Pancreas (tissue), 10 donors: Measurements from ENCODE around the gene TCFL5. TPM values are rescaled to one million over a fixed set of nuclear protein-coding genes. Genes with fewer than 3 reads are reported as not detected.

ENCODE experiments used
- ATAC-seq, 4 donors: fragments of 200-7000 bp; cut with Tn5 transposase; one replicate each; pipeline versions ENCODE4 v1.8.0 to v1.9.1; 2020; ENCODE audit warnings: mild to moderate bottlenecking in 4 of 4, moderate library complexity in 4 of 4
- DNase-seq, 6 donors: peaks; one replicate each; pipeline ENCODE4 v3.0.0-alpha.2; 2020
- FAIRE-seq: peaks from 2 replicates; lab custom pipeline; 2012; peaks lifted over from hg19 to GRCh38; lab: Jason Lieb, UNC
- H3K27ac ChIP-seq, 4 donors: fragments of 200-600 bp; sonication (generic); 1 replicate in 3 of 4; 2 replicates in 1 of 4; pipeline versions ENCODE4 v1.5.0 to v1.8.0; 2020
- H3K27me3 ChIP-seq, 4 donors: fragments of 200-600 bp; one replicate each; pipeline ENCODE4 v1.8.0; 2021
- H3K36me3 ChIP-seq, 3 donors: fragments of 200-600 bp; sonication (generic) in 1 of 3; one replicate each; pipeline versions ENCODE4 v1.5.0 to v1.8.0; 2020 to 2021
- H3K4me1 ChIP-seq, 3 donors: fragments of 200-600 bp; one replicate each; pipeline ENCODE4 v1.8.0; 2021
- H3K4me3 ChIP-seq, 4 donors: fragments of 200-600 bp; sonication (generic) in 2 of 4; one replicate each; pipeline versions ENCODE4 v1.5.0 to v1.8.0; 2020 to 2021
- H3K9me3 ChIP-seq, 4 donors: fragments of 200-600 bp; one replicate each; pipeline ENCODE4 v1.8.0; 2021
- WGBS, 2 donors: extraction: QIAGEN DNeasy Blood & Tissue Kit; methylation state at CpG; one replicate each; pipeline ENCODE4 v1.1.7; 2013; 5-methylcytosine and 5-hydroxymethylcytosine counted together
- intact Hi-C, 3 donors: fragments of 100-400 bp; cut with DNase I; formaldehyde crosslinking; loops; one replicate each; pipeline versions ENCODE4 v1.11.1 to v1.14.2; 2022
- polyA plus RNA-seq, 2 donors: library from polyadenylated mRNA; stranded (reverse); fragments of 200-250 nt; gene quantifications; one replicate each; pipeline ENCODE4 v1.2.3, GENCODE V29; 2013
- total RNA-seq, 6 donors: library from RNA; stranded (reverse); fragmentation: NEBNext Ultra II Directional in 4 of 6; extraction: Animal tissue kit (Norgen Biotek cat#: 25700) in 4 of 6; gene quantifications; one replicate each; pipeline versions ENCODE4 v1.2.1 to v1.2.4, GENCODE V29; 2021 to 2023
- TF ChIP-seq, protein P1 (sequence below), 4 donors: fragments of 200-600 bp; sonication (generic) in 3 of 4; IDR thresholded peaks; one replicate each; pipeline versions ENCODE4 v1.5.0 to v1.8.0; 2021; ENCODE audit warnings: antibody characterized with exemption in 4 of 4
- donor health status: healthy with polysubstance abuse.
- donor health status: DM: no; HTN: no; CAD: no; lungs with moderate emphysema.
- donor health status: DM: no; HTN: no; CAD: no.
- donor health status: control.
- donor health status: control.
- donor health status: Bipolar disorder and iron deficiency.
- donor health status: DM: yes; HTN: yes; CAD: no.
- donor health status: DM: no; HTN: no; CAD: no.
- donor health status: DM: no; HTN: no; CAD: no.
- donor health status: DM: yes; HTN: yes; CAD: no.

The TCFL5 gene
- total and polyA plus RNA-seq, 8 donors = 2.5 to 4.9 (median 4.0) TPM

DNA sequence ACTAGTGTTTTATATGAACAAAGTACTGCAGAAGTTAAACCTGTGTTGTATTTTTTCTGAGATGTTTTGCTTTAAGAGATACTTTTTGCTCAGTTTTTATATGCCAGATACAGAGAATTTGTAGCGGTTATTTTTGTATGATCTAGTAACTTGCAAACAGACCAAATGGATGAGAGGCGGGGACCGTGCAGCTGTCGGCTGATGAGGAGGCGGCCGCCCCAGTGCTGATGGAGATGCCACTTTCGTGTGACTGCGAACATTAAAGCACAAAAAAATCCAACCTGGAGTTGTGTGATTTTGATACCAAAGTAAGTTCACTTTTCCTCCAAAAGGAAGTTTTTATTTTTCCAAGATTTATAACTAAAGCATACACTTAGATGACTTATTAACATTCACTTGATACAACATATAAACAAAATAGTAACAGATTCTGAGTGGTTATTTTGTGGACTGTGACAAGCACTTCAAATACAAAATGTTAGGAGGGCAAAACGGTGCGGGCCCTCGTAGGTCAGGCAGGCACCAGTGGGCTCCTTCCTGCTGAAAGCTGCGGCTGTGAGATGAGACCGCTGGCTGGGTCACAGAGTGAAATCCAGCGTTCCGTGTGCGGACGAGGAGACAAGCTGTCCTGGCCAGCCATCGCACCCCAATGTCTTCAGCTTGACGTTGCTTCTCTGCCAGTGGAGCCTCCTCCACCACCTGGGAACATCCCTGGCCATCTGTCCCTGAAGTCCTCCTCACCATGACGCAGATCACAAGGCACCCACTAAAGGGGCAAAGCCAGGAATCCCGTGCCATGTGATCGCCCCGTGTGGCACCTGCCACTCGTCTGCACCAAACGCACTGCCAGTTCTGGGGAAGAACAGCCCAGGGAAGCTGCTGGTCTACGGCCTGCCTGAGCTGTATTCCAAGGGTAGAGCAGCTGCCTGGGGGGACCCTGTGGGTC is 61.0 kb downstream of the TCFL5 start:
- no peak for ATAC-seq
- DNase-seq = no peak
- TF ChIP-seq, protein P1, sequence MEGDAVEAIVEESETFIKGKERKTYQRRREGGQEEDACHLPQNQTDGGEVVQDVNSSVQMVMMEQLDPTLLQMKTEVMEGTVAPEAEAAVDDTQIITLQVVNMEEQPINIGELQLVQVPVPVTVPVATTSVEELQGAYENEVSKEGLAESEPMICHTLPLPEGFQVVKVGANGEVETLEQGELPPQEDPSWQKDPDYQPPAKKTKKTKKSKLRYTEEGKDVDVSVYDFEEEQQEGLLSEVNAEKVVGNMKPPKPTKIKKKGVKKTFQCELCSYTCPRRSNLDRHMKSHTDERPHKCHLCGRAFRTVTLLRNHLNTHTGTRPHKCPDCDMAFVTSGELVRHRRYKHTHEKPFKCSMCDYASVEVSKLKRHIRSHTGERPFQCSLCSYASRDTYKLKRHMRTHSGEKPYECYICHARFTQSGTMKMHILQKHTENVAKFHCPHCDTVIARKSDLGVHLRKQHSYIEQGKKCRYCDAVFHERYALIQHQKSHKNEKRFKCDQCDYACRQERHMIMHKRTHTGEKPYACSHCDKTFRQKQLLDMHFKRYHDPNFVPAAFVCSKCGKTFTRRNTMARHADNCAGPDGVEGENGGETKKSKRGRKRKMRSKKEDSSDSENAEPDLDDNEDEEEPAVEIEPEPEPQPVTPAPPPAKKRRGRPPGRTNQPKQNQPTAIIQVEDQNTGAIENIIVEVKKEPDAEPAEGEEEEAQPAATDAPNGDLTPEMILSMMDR (IDR thresholded peaks at IDR 0.05) = no peak
- Histone ChIP-seq H3K36me3 (peaks cover 0 to 15% (median 4%) of the 10 kb centered on the region in 3 donors), H3K4me1 (peaks cover 0 to 6% (median 0%) of the 10 kb centered on the region in 3 donors), H3K9me3 (no peaks in the 10 kb centered on the region), H3K27ac (no peak overlapping the region), H3K4me3 (no peak overlapping the region), H3K27me3 (no peaks in the 10 kb centered on the region)
- WGBS, 2 donors = 87 to 89% methylated on average over 26 of the region's 26 CpGs
- intact Hi-C loops = no loop called here
- FAIRE-seq = no peak

DNA sequence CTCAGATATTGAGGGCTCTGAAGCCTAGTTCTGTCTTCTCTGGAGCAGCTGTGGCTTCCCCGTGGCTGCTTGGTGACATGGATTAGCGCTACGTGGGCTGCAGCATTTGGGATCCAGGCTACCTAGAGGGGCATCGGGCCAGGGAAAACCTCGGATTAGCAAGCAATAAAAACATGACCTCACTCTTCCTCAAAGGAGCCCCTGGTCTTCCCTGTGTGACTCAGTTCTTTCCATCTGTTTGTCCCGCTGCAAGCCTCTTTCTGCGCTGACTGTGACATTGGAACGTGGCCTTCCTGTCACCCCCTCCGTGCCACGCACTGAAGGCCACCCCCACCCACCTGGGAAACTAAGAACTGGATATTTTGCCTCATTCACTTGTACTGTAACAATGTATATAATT is 61.7 kb downstream of the TCFL5 start:
- H3K36me3 ChIP-seq = peaks cover 0 to 15% (median 4%) of the 10 kb centered on the region in 3 donors
- H3K27ac ChIP-seq = no peak overlapping the region
- H3K9me3 ChIP-seq = no peaks in the 10 kb centered on the region
- no peaks in the 10 kb centered on the region for H3K27me3 ChIP-seq
- DNase-seq (no peak), FAIRE-seq (no peak), ATAC-seq (no peak)
- no peak overlapping the region for H3K4me3 ChIP-seq
- 87 to 91% methylated on average over 10 of the region's 10 CpGs for WGBS, 2 donors
- TF ChIP-seq, protein P1 (IDR thresholded peaks at IDR 0.05) = no peak
- intact Hi-C loops = no loop called here
- H3K4me1 ChIP-seq = peaks cover 0 to 6% (median 0%) of the 10 kb centered on the region in 3 donors

DNA sequence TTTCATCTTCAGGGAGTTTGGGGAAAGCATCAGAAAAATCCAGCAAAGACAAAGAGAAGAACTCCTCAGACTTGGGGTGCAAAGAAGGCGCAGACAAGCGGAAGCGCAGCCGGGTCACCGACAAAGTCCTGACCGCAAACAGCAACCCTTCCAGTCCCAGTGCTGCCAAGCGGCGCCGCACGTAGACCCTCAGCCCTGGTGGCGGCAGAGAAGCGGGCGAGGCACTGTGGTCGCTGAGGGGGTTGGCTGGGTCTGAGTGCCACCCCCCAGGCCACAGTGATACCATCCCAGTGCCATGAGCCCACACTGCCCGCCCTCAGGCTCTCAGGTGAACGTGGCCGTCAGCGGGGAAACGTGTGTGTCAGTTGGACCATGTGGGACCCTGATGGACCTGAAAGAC is 62.2 kb downstream of the TCFL5 start:
- no peaks in the 10 kb centered on the region for H3K27me3 ChIP-seq
- peaks cover 0 to 6% (median 0%) of the 10 kb centered on the region in 3 donors for H3K4me1 ChIP-seq
- intact Hi-C loops = no loop called here
- no peak overlapping the region for H3K27ac ChIP-seq
- DNase-seq = peak in 1 of 6 donors; percentile 21
- H3K4me3 ChIP-seq = no peak overlapping the region
- H3K36me3 ChIP-seq = peaks cover 0 to 15% (median 4%) of the 10 kb centered on the region in 3 donors
- WGBS, 2 donors = 96 to 97% methylated on average over 19 of the region's 19 CpGs
- H3K9me3 ChIP-seq = no peaks in the 10 kb centered on the region
- FAIRE-seq = no peak
- ATAC-seq = no peak
- TF ChIP-seq, protein P1 (IDR thresholded peaks at IDR 0.05) = no peak

DNA sequence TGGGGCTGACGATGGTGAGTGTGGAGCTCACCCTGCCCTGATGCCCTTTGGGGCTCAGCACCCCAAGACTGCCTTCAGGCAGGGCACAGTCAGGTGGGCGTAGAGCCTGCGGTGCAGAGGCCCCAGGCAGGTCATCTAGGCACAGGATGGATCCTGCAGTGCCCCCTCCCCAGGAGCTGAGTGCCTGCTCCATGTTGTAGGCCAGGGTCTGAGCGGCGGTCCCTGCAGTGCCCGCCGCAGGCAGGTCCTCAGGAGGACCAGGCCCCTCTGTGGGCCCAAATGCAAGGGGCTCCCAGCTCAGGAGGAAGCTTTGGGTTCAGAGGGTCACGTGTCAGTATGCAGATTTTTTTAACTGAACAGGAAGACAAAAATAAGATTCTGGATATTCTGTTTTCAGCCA is 62.6 kb downstream of the TCFL5 start:
- no peak overlapping the region for H3K4me3 ChIP-seq
- H3K36me3 ChIP-seq = peaks cover 0 to 15% (median 4%) of the 10 kb centered on the region in 3 donors
- no peaks in the 10 kb centered on the region for H3K9me3 ChIP-seq
- H3K27me3 ChIP-seq = no peaks in the 10 kb centered on the region
- no peak overlapping the region for H3K27ac ChIP-seq
- FAIRE-seq (no peak), DNase-seq (peak in 1 of 6 donors; percentile 24), ATAC-seq (no peak)
- whole genome bisulfite sequencing, 2 donors = 94% methylated on average over 8 of the region's 8 CpGs
- H3K4me1 ChIP-seq = peaks cover 0 to 6% (median 0%) of the 10 kb centered on the region in 3 donors
- intact Hi-C loops = no loop called here
- TF ChIP-seq, protein P1 (IDR thresholded peaks at IDR 0.05) = no peak
